Tibial nerve (tissue), 4 donors: ENCODE data around the gene MGMT. TPM values are rescaled to one million over a fixed set of nuclear protein-coding genes. Genes with fewer than 3 reads are reported as not detected.

ENCODE experiments used
- DNase-seq, 2 donors: peaks; one replicate each; pipeline ENCODE4 v3.0.0-alpha.2; 2019; ENCODE audit warnings: low spot score in 2 of 2
- H3K27ac ChIP-seq, 4 donors: fragments of 200-600 bp; sonication (generic) in 3 of 4; one replicate each; pipeline ENCODE4 v1.5.1; 2017 to 2019; ENCODE audit warnings: mild to moderate bottlenecking in 1 of 4
- H3K27me3 ChIP-seq, 2 donors: fragments of 200-600 bp; sonication (generic) in 1 of 2; one replicate each; pipeline versions ENCODE4 v1.5.1 to v1.6.0; 2017 to 2019
- H3K36me3 ChIP-seq, 3 donors: fragments of 200-600 bp; sonication (generic); one replicate each; pipeline ENCODE4 v1.5.1; 2018 to 2019
- H3K4me1 ChIP-seq, 4 donors: fragments of 200-600 bp; sonication (generic) in 3 of 4; one replicate each; pipeline ENCODE4 v1.5.1; 2017 to 2019
- H3K4me3 ChIP-seq, 4 donors: fragments of 200-600 bp; sonication (generic) in 3 of 4; one replicate each; pipeline ENCODE4 v1.5.1; 2017 to 2019; ENCODE audit warnings: mild to moderate bottlenecking in 1 of 4, moderate library complexity in 1 of 4
- H3K9me3 ChIP-seq, 4 donors: fragments of 200-600 bp; sonication (generic) in 3 of 4; one replicate each; pipeline ENCODE4 v1.5.1; 2017 to 2019
- EP300 ChIP-seq, 2 donors: sonication (generic); formaldehyde crosslinking; IDR thresholded peaks; one replicate each; pipeline ENCODE4 v1.6.1; 2017; ENCODE audit warnings: antibody characterized with exemption in 2 of 2, mild to moderate bottlenecking in 1 of 2
- POLR2A ChIP-seq, 2 donors: fragments of 450-650 bp; IDR thresholded peaks; one replicate each; pipeline ENCODE4 v1.6.1; 2017; ENCODE audit warnings: antibody characterized with exemption in 2 of 2, mild to moderate bottlenecking in 2 of 2, moderate library complexity in 2 of 2
- WGBS, 2 donors: methylation state at CpG; one replicate each; pipeline ENCODE4 v1.1.5; 2018; 5-methylcytosine and 5-hydroxymethylcytosine counted together
- total RNA-seq, 4 donors: library from RNA; depleted of rRNA; stranded (reverse); fragments of >200 nt; gene quantifications; one replicate each; pipeline ENCODE4 v1.1.0, GENCODE V29; 2016
- TF ChIP-seq, protein P1 (sequence below), 5 experiments: fragments of 200-600 bp in 3 of 5; fragments of 450-650 bp in 2 of 5; sonication (generic) in 3 of 5; IDR thresholded peaks; one replicate each; pipeline ENCODE4 v1.5.1; 2016 to 2019; ENCODE audit warnings: antibody characterized with exemption in 5 of 5, mild to moderate bottlenecking in 3 of 5, moderate library complexity in 2 of 5

Gene MGMT
- total RNA-seq, 4 donors from 2014 or later: 26.1 to 39.1 (median 33.7) TPM

DNA sequence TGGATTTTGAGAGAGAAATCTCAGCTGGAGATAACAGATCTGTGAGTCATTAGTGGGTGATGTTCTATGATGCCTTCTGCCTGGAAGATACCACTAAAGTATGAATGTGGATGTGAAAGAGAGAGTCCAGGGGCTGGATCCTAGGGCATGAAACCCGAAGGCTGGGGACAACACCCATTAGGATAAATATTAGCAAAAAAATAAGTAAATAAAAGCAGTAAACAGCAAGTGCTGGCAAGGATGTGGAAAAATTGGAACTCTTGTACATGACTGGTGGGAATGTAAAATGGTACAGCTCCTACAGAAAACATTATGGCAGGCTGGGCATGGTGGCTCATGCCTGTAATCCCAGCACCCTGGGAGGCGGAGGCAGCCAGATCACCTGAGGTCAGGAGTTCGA lies 16.6 kb upstream of the MGMT start:
- Histone ChIP-seq H3K9me3 (peaks cover 0 to 7% (median 0%) of the 10 kb centered on the region in 4 donors), H3K27me3 (no peaks in the 10 kb centered on the region), H3K36me3 (no peaks in the 10 kb centered on the region), H3K4me3 (no peak overlapping the region), H3K27ac (no peak overlapping the region), H3K4me1 (no peaks in the 10 kb centered on the region)
- no peak for DNase-seq
- 90 to 92% methylated on average over 3 of the region's 3 CpGs for WGBS, 2 donors
- TF ChIP-seq EP300 (IDR thresholded peaks at IDR 0.05): no peak
- TF ChIP-seq, protein P1, sequence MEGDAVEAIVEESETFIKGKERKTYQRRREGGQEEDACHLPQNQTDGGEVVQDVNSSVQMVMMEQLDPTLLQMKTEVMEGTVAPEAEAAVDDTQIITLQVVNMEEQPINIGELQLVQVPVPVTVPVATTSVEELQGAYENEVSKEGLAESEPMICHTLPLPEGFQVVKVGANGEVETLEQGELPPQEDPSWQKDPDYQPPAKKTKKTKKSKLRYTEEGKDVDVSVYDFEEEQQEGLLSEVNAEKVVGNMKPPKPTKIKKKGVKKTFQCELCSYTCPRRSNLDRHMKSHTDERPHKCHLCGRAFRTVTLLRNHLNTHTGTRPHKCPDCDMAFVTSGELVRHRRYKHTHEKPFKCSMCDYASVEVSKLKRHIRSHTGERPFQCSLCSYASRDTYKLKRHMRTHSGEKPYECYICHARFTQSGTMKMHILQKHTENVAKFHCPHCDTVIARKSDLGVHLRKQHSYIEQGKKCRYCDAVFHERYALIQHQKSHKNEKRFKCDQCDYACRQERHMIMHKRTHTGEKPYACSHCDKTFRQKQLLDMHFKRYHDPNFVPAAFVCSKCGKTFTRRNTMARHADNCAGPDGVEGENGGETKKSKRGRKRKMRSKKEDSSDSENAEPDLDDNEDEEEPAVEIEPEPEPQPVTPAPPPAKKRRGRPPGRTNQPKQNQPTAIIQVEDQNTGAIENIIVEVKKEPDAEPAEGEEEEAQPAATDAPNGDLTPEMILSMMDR (IDR thresholded peaks at IDR 0.05): no peak
- no peak for TF ChIP-seq POLR2A (IDR thresholded peaks at IDR 0.05)

DNA sequence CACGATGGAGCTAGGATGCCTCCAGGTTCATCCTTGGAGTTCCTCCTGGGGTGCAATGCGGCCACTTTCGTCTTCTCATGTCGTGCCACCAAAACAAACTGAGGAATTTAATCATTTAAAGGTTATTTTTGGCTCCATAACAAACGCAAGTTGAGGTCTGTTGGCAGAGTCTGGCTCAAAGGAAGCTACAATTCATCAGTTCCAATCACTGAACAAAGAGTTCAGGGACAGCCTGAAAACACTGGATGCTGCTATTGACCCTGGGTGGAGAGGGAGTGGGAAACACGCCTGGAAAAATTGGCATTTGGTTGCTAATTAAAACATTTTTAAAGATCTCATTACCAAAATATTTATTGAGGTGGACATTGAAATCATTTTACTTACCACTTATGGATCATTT lies 11.4 kb upstream of the MGMT start:
- H3K9me3 ChIP-seq: peaks cover 0 to 7% (median 0%) of the 10 kb centered on the region in 4 donors
- no peaks in the 10 kb centered on the region for H3K36me3 ChIP-seq
- no peak overlapping the region for H3K4me3 ChIP-seq
- no peaks in the 10 kb centered on the region for H3K27me3 ChIP-seq
- no peak overlapping the region for H3K27ac ChIP-seq
- no peaks in the 10 kb centered on the region for H3K4me1 ChIP-seq
- TF ChIP-seq EP300 (IDR thresholded peaks at IDR 0.05) (peak in 1 of 2 donors; percentile 43), POLR2A (IDR thresholded peaks at IDR 0.05) (no peak)
- TF ChIP-seq, protein P1 (IDR thresholded peaks at IDR 0.05): no peak
- no peak for DNase-seq
- 58 to 65% methylated on average over 6 of the region's 6 CpGs for WGBS, 2 donors

DNA sequence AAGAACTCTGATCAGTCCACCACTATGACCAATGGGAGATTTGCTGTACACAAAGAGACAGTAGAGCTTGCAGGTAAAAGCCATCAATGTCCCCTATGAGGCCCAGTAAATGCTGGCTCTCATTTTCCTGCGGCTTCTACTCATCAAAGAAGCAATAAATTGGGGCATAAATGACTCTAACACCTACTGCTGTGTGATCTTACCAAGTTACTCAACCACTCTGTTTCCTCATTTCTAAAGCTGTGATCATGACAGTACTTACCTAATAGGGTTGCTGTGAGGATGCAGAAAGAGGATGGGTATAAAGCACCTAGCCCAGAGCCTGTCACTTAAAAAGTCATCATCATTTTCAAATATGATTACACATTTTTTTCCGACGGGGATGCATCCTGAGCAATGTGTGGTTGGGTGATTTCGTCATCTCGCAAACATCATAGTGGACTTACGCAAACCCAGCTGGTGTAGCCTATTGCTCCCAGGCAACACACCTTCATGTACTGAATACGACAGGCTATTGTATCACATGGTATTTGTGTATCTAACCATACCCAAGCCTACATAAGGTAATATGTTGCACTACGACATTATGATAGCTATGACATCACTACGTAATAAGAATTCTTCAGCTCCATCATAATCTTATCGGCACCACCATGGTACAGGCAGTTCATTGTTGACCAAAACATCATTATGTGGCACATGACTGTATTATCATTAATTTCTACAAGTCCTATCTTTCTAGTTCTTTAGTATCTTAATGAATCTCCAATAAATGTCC lies 7.1 kb upstream of the MGMT start:
- no peaks in the 10 kb centered on the region for H3K36me3 ChIP-seq
- WGBS, 2 donors: 93 to 95% methylated on average over 10 of the region's 10 CpGs

DNA sequence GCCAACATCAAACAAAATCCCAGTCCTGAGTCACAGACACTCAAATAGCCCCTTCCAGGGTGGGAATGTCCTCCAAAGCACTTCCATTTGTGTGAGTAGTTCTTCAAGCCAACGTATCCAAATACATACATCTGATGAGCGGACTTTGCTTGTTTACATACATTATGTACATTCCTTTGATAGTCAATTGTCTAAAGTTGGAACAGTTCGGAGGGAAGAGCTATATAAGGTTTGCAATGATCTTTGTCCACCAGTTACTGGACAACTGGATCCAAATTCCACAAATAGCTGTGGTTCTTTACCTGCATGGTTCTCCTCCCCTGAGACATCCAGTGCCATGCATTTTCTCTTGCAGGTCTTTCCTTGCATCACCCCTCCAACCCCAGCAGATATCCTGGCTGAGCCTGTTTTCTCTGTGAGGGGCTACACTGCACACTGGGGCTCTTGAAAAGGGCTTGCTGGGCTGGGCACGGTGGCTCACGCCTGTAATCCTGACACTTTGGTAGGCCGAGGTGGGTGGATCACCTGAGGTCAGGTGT lies 4.7 kb upstream of the MGMT start:
- 88 to 92% methylated on average over 3 to 6 of the region's 6 CpGs for WGBS, 2 donors
- TF ChIP-seq EP300 (IDR thresholded peaks at IDR 0.05) (no peak), POLR2A (IDR thresholded peaks at IDR 0.05) (no peak)
- TF ChIP-seq, protein P1 (IDR thresholded peaks at IDR 0.05): no peak
- no peak for DNase-seq

More for the DNA sequence above, 7.1 kb upstream of the MGMT start:
- H3K27ac ChIP-seq: no peak overlapping the region
- DNase-seq: no peak
- no peaks in the 10 kb centered on the region for H3K27me3 ChIP-seq
- no peaks in the 10 kb centered on the region for H3K9me3 ChIP-seq
- H3K4me1 ChIP-seq: no peaks in the 10 kb centered on the region
- no peak for TF ChIP-seq EP300 (IDR thresholded peaks at IDR 0.05)
- TF ChIP-seq, protein P1 (IDR thresholded peaks at IDR 0.05): no peak
- no peak for TF ChIP-seq POLR2A (IDR thresholded peaks at IDR 0.05)
- no peak overlapping the region for H3K4me3 ChIP-seq

DNA sequence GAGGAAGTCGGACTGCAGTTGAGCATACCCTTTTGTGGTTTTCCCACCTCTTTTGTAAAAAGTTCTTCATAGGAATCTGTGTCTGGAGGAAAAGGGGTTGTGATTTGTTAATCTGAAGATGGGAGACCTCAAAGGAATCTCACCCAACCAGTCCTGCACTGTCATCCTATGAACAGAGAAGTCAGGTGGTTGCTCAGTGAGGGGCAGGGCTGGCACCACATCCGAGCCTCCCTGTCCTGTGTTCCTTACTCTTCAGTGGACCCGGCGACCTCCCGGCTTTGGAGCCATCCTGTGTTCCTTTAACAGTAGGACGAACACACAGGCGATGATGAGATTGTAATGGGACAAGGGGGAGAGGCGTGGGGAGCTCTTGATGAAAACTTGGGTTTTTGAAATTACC lies 2.8 kb upstream of the MGMT start:
- DNase-seq: no peak
- Histone ChIP-seq H3K4me3 (no peak overlapping the region), H3K36me3 (peaks cover 0 to under 1% (median 0%) of the 10 kb centered on the region in 3 donors), H3K27ac (no peak overlapping the region), H3K27me3 (no peaks in the 10 kb centered on the region), H3K4me1 (peaks cover 0 to 18% (median 8%) of the 10 kb centered on the region in 4 donors), H3K9me3 (no peaks in the 10 kb centered on the region)
- TF ChIP-seq EP300 (IDR thresholded peaks at IDR 0.05) (no peak), POLR2A (IDR thresholded peaks at IDR 0.05) (no peak)
- TF ChIP-seq, protein P1 (IDR thresholded peaks at IDR 0.05): no peak
- WGBS, 2 donors: 91 to 93% methylated on average over 8 of the region's 8 CpGs

More for the DNA sequence above, 4.7 kb upstream of the MGMT start:
- no peak overlapping the region for H3K4me3 ChIP-seq
- no peak overlapping the region for H3K27ac ChIP-seq
- no peaks in the 10 kb centered on the region for H3K27me3 ChIP-seq
- peaks cover 0 to 8% (median 6%) of the 10 kb centered on the region in 4 donors for H3K4me1 ChIP-seq
- no peaks in the 10 kb centered on the region for H3K9me3 ChIP-seq
- H3K36me3 ChIP-seq: no peaks in the 10 kb centered on the region
